Fibroblast of lung (primary cell): Measurements from ENCODE around the gene OR4D6. TPM values are rescaled to one million over a fixed set of nuclear protein-coding genes. Genes with fewer than 3 reads are reported as not detected.

ENCODE experiments used
- DNase-seq, 2 donors: peaks; one replicate each; pipeline versions ENCODE4 v3.0.0 to v3.0.0-alpha.2; 2010; ENCODE audit warnings: low read depth in 2 of 2
- H2AFZ ChIP-seq: 2 replicates; pipeline ENCODE4 v1.5.1; 2012; ENCODE audit warnings: low read length, control low read depth, inconsistent platforms
- H3K27ac ChIP-seq: 2 replicates; pipeline ENCODE4 v1.5.1; 2011; ENCODE audit warnings: low read length, control low read depth; ENCODE audit not compliant: insufficient read depth
- H3K27me3 ChIP-seq: 2 replicates; pipeline ENCODE4 v1.5.1; 2011; ENCODE audit warnings: mild to moderate bottlenecking, low read length; ENCODE audit not compliant: control insufficient read depth, insufficient read depth
- H3K36me3 ChIP-seq: 2 replicates; pipeline ENCODE4 v1.5.1; 2011; ENCODE audit warnings: low read length; ENCODE audit not compliant: control insufficient read depth, insufficient read depth
- H3K4me1 ChIP-seq: 2 replicates; pipeline ENCODE4 v1.5.1; 2011; ENCODE audit warnings: low read length; ENCODE audit not compliant: control insufficient read depth, insufficient read depth; ENCODE audit errors: extremely low read depth
- H3K4me2 ChIP-seq: 2 replicates; pipeline ENCODE4 v1.5.1; 2011; ENCODE audit warnings: low read length, control low read depth; ENCODE audit not compliant: insufficient read depth; ENCODE audit errors: extremely low read depth
- H3K4me3 ChIP-seq, 4 experiments: fragments of 200-600 bp in 1 of 4; sonication (generic) in 1 of 4; replicated peaks in 1 of 4; 2 replicates each; pipeline ENCODE4 v1.5.1; 2011 to 2016; ENCODE audit warnings: low read length in 4 of 4, low read depth in 3 of 4, mild to moderate bottlenecking in 3 of 4, control low read depth in 2 of 4, inconsistent platforms in 1 of 4, mixed read lengths in 1 of 4; ENCODE audit not compliant: insufficient read depth in 1 of 4; ENCODE audit errors: control extremely low read depth in 1 of 4
- H3K79me2 ChIP-seq: 2 replicates; pipeline ENCODE4 v1.5.1; 2012; ENCODE audit warnings: mild to moderate bottlenecking, low read length, inconsistent platforms; ENCODE audit not compliant: control insufficient read depth, insufficient read depth
- H3K9ac ChIP-seq: 2 replicates; pipeline ENCODE4 v1.5.1; 2011; ENCODE audit warnings: mild to moderate bottlenecking, low read length, control low read depth; ENCODE audit not compliant: insufficient read depth
- H3K9me3 ChIP-seq: 2 replicates; pipeline ENCODE4 v1.5.1; 2012; ENCODE audit warnings: low read depth, low read length; ENCODE audit not compliant: control insufficient read depth, insufficient read depth
- H4K20me1 ChIP-seq: 2 replicates; pipeline ENCODE4 v1.5.1; 2011; ENCODE audit warnings: low read length; ENCODE audit not compliant: control insufficient read depth, insufficient read depth; ENCODE audit errors: extremely low read depth
- EZH2 ChIP-seq: IDR thresholded peaks from 2 replicates; pipeline ENCODE4 v1.5.1; 2012; ENCODE audit warnings: low read length, control low read depth, mild to moderate bottlenecking; ENCODE audit errors: missing control alignments
- polyA plus RNA-seq, 2 donors: library from polyadenylated mRNA; depleted of rRNA in 1 of 2; stranded (reverse) in 1 of 2; unstranded in 1 of 2; fragments of >200 nt; gene quantifications; 2 replicates each; pipeline ENCODE4 v1.2.1, GENCODE V29; 2011 to 2012; ENCODE audit warnings: missing spikeins in 1 of 2
- total RNA-seq: library from RNA; depleted of rRNA; stranded (reverse); fragments of >200 nt; gene quantifications from 2 replicates; pipeline ENCODE4 v1.2.1, GENCODE V29; 2014
- TF ChIP-seq, protein P1 (sequence below), 2 donors: IDR thresholded peaks in 1 of 2; conservative IDR thresholded peaks in 1 of 2; 1 replicate in 1 of 2; 2 replicates in 1 of 2; pipeline ENCODE4 v1.5.1; 2011 to 2012; ENCODE audit warnings: low read length in 2 of 2, control low read depth in 1 of 2, inconsistent platforms in 1 of 2, low read depth in 1 of 2, mild to moderate bottlenecking in 1 of 2

Gene OR4D6
- total and polyA plus RNA-seq, 2 donors (not counting 1 experiment from before 2014, with no cell fraction given) = not detected

DNA sequence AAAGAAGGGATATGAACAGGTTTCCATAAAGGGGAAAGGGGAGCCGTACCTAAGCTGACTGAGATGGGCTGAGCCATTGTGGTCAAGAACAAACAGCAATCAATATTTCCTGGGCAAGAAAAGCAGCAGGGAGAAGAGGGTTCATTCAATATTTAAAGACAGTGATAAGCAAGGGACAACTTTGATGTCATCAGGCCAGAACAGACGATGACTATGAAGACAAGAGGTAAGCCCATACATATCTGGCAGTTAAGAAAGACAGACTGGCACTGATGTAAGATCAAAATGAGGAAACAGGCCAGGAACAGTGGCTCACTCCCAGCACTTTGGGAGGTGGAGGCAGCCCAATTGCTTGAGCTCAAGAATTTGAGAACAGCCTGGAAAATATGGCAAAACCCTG, 32.9 kb upstream of the OR4D6 start:
- Histone ChIP-seq H3K36me3 (no peaks in the 10 kb centered on the region), H3K27ac (no peak overlapping the region), H4K20me1 (no peaks in the 10 kb centered on the region), H3K4me3 (no peak overlapping the region), H2AFZ (no peak overlapping the region), H3K79me2 (no peaks in the 10 kb centered on the region), H3K27me3 (no peaks in the 10 kb centered on the region), H3K9me3 (no peaks in the 10 kb centered on the region), H3K9ac (no peak overlapping the region), H3K4me1 (no peaks in the 10 kb centered on the region), H3K4me2 (no peak overlapping the region)
- DNase-seq = no peak
- TF ChIP-seq, protein P1, sequence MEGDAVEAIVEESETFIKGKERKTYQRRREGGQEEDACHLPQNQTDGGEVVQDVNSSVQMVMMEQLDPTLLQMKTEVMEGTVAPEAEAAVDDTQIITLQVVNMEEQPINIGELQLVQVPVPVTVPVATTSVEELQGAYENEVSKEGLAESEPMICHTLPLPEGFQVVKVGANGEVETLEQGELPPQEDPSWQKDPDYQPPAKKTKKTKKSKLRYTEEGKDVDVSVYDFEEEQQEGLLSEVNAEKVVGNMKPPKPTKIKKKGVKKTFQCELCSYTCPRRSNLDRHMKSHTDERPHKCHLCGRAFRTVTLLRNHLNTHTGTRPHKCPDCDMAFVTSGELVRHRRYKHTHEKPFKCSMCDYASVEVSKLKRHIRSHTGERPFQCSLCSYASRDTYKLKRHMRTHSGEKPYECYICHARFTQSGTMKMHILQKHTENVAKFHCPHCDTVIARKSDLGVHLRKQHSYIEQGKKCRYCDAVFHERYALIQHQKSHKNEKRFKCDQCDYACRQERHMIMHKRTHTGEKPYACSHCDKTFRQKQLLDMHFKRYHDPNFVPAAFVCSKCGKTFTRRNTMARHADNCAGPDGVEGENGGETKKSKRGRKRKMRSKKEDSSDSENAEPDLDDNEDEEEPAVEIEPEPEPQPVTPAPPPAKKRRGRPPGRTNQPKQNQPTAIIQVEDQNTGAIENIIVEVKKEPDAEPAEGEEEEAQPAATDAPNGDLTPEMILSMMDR (conservative IDR thresholded peaks at IDR 0.05 in 1 of 2, IDR thresholded peaks at IDR 0.05 in 1 of 2; ENCODE audit: low read depth in 1 of 2, low read length in 2 of 2) = no peak
- no peak for TF ChIP-seq EZH2

DNA sequence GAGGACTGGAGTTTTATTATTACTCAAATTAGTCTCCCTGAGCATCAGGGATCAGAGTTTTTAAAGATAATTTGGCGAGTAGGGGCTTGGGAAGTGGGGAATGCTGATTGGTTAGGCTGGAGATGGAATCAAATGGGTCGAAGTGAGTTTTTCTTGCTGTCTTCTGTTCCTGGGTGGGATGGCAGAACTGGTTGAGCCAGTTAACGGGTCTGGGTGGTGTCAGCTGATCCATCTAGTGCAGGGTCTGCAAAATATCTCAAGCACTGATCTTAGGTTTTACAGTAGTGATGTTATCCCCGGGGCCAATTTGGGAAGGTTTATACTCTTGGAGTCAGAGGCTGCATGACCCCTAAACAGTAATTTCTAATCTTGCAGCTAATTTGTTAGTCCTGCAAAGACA, 31.6 kb upstream of the OR4D6 start:
- no peaks in the 10 kb centered on the region for H3K4me1 ChIP-seq
- no peaks in the 10 kb centered on the region for H3K9me3 ChIP-seq
- no peaks in the 10 kb centered on the region for H3K79me2 ChIP-seq
- no peaks in the 10 kb centered on the region for H3K36me3 ChIP-seq
- no peak overlapping the region for H3K9ac ChIP-seq
- no peak overlapping the region for H3K4me2 ChIP-seq
- H3K4me3 ChIP-seq = no peak overlapping the region
- H2AFZ ChIP-seq = no peak overlapping the region
- no peak for TF ChIP-seq EZH2
- TF ChIP-seq, protein P1 (conservative IDR thresholded peaks at IDR 0.05 in 1 of 2, IDR thresholded peaks at IDR 0.05 in 1 of 2; ENCODE audit: low read depth in 1 of 2, low read length in 2 of 2) = no peak
- no peaks in the 10 kb centered on the region for H4K20me1 ChIP-seq
- DNase-seq = no peak
- no peak overlapping the region for H3K27ac ChIP-seq
- no peaks in the 10 kb centered on the region for H3K27me3 ChIP-seq

DNA sequence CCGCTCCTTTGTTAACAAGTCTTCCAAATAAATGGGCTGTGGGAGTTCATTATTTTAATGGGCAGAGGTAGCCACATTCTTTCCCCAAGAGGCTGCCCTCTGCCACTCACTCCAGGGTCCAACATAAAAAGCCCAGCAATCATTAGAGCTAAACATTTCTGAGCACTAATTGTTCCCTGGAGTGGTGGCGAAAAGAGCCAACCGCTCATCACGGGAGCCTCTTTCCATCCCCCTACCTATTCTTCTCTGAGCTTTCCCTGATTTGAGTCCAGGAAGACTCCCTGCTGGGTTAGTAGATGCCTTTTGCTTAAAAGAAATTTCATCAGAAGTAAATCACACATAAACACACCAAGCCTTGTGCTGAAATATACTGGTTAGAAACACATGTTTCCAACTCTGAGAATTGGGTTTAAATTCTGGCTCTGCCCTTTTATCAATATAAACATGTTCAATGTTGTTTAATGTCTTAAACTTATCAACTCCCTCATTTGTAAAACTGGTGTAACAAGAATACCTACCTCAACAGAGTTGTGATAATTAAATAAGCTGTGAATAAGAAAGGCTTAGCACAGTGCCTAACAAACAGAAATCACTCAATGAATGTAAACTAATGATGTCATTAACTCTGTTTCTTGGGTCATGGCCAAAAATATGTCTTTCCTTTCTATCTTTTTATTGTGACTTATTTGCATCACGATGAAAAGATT, 30.2 kb upstream of the OR4D6 start, which contains the start of gene OR5A2:
OR5A2 (minus strand) TSS at position 53 of the 707 bp plus-strand sequence. CDS start 3,460 bp downstream, outside the sequence.
- TF ChIP-seq, protein P1 (conservative IDR thresholded peaks at IDR 0.05 in 1 of 2, IDR thresholded peaks at IDR 0.05 in 1 of 2; ENCODE audit: low read depth in 1 of 2, low read length in 2 of 2) = no peak
- no peak for TF ChIP-seq EZH2
- DNase-seq = no peak
- no peaks in the 10 kb centered on the region for H3K4me1 ChIP-seq
- H3K27me3 ChIP-seq = no peaks in the 10 kb centered on the region
- no peaks in the 10 kb centered on the region for H3K36me3 ChIP-seq
- H3K9me3 ChIP-seq = no peaks in the 10 kb centered on the region
- no peak within 1 kb of the TSS for H2AFZ ChIP-seq
- H4K20me1 ChIP-seq = no peaks in the 10 kb centered on the region
- H3K9ac ChIP-seq = no peak within 1 kb of the TSS
- H3K4me2 ChIP-seq = no peak within 1 kb of the TSS
- H3K79me2 ChIP-seq = no peaks in the 10 kb centered on the region
- H3K4me3 ChIP-seq = no peak within 1 kb of the TSS
- no peak within 1 kb of the TSS for H3K27ac ChIP-seq
